Nephron progenitor cell (in vitro differentiated cells): Measurements from ENCODE around the gene CLMP.

Source experiments
- DNase-seq: peaks from one replicate; pipeline ENCODE4 v3.0.0; 2021
- H3K27ac Mint-ChIP-seq: 2 replicates; pipeline ENCODE4 v1.8.0; 2021; ENCODE audit warnings: mild to moderate bottlenecking, moderate library complexity, mixed read lengths
- H3K27me3 Mint-ChIP-seq: 2 replicates; pipeline ENCODE4 v1.8.0; 2021; ENCODE audit warnings: mild to moderate bottlenecking, low read depth, mixed read lengths; ENCODE audit not compliant: poor library complexity
- H3K36me3 Mint-ChIP-seq: 2 replicates; pipeline ENCODE4 v1.8.0; 2021; ENCODE audit warnings: low read depth, mixed read lengths
- H3K4me1 Mint-ChIP-seq: 2 replicates; pipeline ENCODE4 v1.8.0; 2021; ENCODE audit warnings: mixed read lengths
- H3K4me3 Mint-ChIP-seq: 2 replicates; pipeline ENCODE4 v1.8.0; 2021; ENCODE audit warnings: mild to moderate bottlenecking, moderate library complexity, mixed read lengths
- H3K9me3 Mint-ChIP-seq: 2 replicates; pipeline ENCODE4 v1.8.0; 2021; ENCODE audit warnings: mild to moderate bottlenecking, moderate library complexity, mixed read lengths
- TF ChIP-seq, protein P1 (sequence below): fragments of 200-600 bp; sonication (generic); IDR thresholded peaks from 2 replicates; pipeline ENCODE4 v1.5.0; 2021; ENCODE audit warnings: antibody characterized with exemption

Gene CLMP

DNA sequence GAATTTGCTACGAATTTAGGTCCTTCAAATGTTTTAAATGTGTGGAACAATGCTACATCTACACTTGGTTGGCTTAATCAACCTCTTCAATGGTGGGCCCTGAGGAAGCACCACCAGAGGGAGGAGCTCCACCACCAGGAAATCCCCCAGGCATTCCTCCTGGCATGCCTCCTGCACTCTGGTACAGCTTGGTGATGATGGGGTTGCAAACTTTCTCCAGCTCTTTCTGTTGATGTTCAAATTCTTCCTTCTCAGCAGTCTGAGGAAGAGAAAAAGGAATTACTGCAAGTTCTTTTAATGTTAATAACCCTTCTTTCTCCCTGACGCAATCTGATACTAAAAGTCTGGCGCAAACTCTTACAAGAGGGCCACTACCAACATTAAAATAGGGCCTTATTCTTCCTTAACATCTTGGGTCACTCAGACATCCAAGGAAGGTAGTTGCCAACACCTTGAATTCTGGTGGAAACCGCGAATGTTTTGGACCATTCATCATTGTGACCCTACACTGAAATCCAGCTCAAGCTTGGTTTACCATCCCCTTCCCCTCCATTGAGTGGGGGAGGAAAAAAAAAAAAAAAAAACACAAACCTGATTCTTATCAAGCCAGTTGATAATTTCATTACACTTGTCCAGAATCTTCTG, 137.3 kb downstream of the CLMP start:
- H3K9me3 Mint-ChIP-seq: no peaks in the 10 kb centered on the region
- peak overlapping the region; percentile 37 for H3K27ac Mint-ChIP-seq
- no peak for DNase-seq
- peaks cover 6% of the 10 kb centered on the region for H3K27me3 Mint-ChIP-seq
- peaks cover 48% of the 10 kb centered on the region for H3K4me1 Mint-ChIP-seq
- peaks cover 48% of the 10 kb centered on the region for H3K36me3 Mint-ChIP-seq
- TF ChIP-seq, protein P1, sequence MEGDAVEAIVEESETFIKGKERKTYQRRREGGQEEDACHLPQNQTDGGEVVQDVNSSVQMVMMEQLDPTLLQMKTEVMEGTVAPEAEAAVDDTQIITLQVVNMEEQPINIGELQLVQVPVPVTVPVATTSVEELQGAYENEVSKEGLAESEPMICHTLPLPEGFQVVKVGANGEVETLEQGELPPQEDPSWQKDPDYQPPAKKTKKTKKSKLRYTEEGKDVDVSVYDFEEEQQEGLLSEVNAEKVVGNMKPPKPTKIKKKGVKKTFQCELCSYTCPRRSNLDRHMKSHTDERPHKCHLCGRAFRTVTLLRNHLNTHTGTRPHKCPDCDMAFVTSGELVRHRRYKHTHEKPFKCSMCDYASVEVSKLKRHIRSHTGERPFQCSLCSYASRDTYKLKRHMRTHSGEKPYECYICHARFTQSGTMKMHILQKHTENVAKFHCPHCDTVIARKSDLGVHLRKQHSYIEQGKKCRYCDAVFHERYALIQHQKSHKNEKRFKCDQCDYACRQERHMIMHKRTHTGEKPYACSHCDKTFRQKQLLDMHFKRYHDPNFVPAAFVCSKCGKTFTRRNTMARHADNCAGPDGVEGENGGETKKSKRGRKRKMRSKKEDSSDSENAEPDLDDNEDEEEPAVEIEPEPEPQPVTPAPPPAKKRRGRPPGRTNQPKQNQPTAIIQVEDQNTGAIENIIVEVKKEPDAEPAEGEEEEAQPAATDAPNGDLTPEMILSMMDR: no peak
- H3K4me3 Mint-ChIP-seq: no peak overlapping the region

DNA sequence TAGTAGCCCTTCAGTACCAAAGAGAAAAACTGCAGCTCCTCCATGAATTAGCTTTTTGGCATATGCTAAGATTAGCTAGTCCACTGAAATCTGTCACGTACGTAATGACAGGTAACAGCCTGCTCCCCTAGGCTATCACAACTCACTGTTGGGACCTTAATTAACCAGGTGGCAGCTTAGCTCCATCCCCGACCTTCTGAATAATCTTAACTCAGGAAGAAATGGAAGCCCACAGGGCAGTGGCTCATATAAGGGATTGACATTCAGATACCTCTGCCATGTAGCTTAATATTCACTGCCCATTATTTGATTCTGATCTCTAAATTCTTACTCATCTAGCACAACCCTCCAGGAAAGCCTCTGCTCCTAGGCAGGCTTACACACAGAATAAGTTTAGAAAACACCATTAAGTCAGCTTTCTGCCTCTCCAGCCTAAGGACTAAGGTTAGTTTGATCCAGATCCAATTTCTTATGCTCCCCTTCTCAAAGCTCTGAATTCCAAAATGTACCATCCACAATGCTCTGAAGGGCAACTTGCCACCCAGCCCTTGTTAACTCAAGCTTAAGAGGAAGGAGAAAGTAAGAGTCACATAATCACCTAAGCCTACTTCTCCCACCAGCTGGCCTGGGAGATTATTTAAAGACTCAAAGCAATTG, 138.1 kb downstream of the CLMP start:
- H3K4me1 Mint-ChIP-seq: peaks cover 48% of the 10 kb centered on the region
- H3K4me3 Mint-ChIP-seq: no peak overlapping the region
- no peak for DNase-seq
- H3K27me3 Mint-ChIP-seq: peaks cover 6% of the 10 kb centered on the region
- H3K9me3 Mint-ChIP-seq: no peaks in the 10 kb centered on the region
- peak overlapping the region; percentile 91 for H3K27ac Mint-ChIP-seq
- peaks cover 48% of the 10 kb centered on the region for H3K36me3 Mint-ChIP-seq
- TF ChIP-seq, protein P1: no peak

DNA sequence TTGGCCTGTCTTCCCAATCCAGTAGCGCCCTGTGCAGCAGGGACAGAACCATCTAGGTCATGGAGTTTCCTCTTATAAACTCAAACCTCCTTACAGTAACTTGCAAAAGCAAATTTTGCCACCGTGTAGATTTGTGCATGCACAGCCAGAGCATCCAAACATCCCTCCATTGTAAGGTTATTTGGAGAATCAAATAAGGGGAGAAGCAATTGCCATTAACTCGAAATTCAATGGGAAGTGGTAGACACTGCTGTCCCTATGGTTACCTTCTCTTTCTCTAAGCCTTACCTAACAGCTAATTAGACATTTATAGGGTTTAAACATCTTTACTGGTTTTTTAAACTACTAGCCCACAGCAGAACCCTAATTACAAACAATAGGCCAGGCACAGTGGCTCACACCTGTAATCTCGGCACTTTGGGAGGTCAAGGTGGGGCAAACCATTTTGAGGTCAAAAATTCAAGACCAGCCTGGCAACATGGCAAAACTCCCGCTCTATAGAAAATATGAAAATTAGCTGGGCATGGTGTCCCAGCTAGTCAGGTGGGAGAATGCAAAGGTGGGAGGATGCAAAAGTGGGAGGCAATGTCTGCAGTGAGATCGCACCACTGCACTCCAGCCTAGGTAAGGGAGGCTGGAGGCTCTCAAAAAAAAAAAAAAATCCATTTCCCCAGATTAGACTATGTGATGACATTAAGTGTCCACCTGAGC, 139.7 kb downstream of the CLMP start:
- H3K4me1 Mint-ChIP-seq: peaks cover 37% of the 10 kb centered on the region
- TF ChIP-seq, protein P1: no peak
- DNase-seq: no peak
- no peak overlapping the region for H3K4me3 Mint-ChIP-seq
- H3K27me3 Mint-ChIP-seq: peaks cover 2% of the 10 kb centered on the region
- H3K27ac Mint-ChIP-seq: no peak overlapping the region
- H3K36me3 Mint-ChIP-seq: peaks cover 36% of the 10 kb centered on the region
- no peaks in the 10 kb centered on the region for H3K9me3 Mint-ChIP-seq

DNA sequence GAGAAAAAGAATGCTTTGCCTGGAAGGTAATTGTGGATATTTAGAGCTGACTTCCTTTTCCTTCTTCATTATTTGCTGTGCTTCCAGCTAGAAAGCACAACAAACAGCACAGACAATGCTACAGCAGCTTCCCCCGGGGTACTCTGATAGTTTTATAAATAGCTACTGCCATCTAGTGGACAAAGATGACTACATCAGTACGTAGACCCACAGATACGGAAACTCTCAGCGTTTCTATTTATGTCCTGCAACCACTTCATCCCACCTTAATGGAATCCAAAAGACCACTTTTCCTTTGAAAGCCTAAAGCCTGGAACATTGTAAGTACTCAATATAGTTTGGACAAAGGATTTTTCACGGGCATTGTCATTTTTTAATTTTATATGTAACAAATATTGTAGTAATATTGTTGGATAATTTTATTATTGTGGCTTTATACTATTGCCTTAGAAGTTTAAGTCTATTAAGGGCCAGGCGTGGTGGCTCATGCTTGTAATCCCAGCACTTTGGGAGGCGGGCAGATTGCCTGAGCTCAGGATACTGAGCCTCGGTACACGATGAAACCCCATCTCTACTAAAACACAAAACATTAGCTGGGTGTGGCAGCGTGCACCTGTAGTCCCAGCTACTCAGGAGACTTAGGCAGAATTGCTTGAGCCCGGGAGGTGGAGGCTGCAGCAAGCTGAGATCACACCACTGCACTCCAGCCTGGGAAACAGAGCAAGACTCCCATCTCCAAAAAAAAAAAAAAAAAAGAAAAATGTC, 140.6 kb downstream of the CLMP start:
- DNase-seq: peak; percentile 40
- no peak overlapping the region for H3K4me3 Mint-ChIP-seq
- no peaks in the 10 kb centered on the region for H3K9me3 Mint-ChIP-seq
- TF ChIP-seq, protein P1: peak; percentile 78
- peaks cover 28% of the 10 kb centered on the region for H3K4me1 Mint-ChIP-seq
- H3K36me3 Mint-ChIP-seq: peaks cover 28% of the 10 kb centered on the region
- H3K27me3 Mint-ChIP-seq: peaks cover 6% of the 10 kb centered on the region
- H3K27ac Mint-ChIP-seq: no peak overlapping the region

DNA sequence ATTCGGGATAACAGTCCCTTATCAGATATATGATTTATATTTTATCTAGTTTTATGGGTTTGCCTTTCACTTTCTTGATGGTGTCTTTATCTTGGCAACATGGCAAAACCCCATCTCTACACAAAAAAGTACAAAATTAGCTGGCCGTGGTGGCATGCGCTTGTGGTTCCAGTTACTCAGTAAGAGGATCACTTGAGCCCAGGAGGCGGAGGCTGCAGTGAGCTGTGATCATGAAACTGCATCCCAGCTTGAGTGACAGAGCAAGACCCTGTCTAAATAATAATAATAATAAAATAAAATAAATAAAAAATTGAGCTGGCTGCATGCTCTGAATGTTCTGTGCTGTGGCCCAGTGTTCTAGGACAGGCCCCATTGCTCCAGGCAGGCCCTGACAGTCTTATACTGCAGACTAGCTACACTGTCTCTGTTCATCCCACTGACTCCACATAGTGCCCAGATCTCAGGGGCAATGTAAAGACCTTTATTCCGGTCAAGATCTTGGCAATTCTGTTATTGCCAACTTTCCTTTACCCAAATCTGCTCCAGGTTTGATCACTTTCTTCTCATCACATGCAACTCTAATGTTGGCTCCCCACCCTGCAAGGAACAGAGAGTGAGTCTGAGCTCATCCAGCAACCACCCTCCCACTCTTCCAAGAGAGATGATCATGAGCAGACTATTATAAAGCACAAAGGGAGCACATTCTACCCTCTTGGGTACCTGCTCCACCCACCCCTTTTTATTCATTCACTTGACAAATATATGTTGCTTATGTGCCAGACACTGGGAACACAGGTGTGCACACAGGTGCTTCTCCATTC, 141.9 kb downstream of the CLMP start:
- H3K4me1 Mint-ChIP-seq: peaks cover 14% of the 10 kb centered on the region
- H3K4me3 Mint-ChIP-seq: no peak overlapping the region
- TF ChIP-seq, protein P1: no peak
- H3K27me3 Mint-ChIP-seq: peaks cover 10% of the 10 kb centered on the region
- H3K27ac Mint-ChIP-seq: no peak overlapping the region
- no peak for DNase-seq
- peaks cover 14% of the 10 kb centered on the region for H3K36me3 Mint-ChIP-seq
- no peaks in the 10 kb centered on the region for H3K9me3 Mint-ChIP-seq
